H54 (cell line): ENCODE results near the gene INTS2.
"Not testable (repeated sequence)": the region's sequence is repeated elsewhere in the genome, so short reads cannot be mapped to it uniquely, and the experiment has no call there.

Experiments
- DNase-seq: peaks from one replicate; pipeline ENCODE4 v3.0.0; 2011; ENCODE audit warnings: low spot score, mixed read lengths; ENCODE audit not compliant: insufficient read length
- FAIRE-seq: peaks from 3 replicates; lab custom pipeline; 2011; peaks lifted over from hg19 to GRCh38; lab: Jason Lieb, UNC
- POLR2A ChIP-seq: IDR thresholded peaks from 2 replicates; pipeline ENCODE4 v1.6.1; 2011; ENCODE audit warnings: low read depth, mild to moderate bottlenecking, low read length

Gene INTS2

DNA sequence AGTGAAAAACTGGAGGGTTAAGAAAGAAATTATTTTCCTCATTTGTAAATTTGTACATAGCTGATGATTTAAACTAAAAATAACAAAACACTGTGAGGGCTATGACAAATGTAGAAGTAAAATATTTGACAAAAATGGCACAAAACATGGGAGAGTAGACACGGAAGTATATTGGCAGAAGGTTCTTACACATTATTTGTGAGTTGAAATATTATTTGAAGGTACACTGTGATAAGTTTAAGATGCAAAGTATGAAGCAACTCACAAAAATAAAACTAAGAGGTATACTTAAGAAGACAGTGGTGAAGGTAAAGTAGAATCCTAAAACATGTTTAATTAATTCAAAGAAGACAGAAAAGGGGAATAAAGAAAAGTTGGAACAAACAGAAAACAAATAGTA lies 99.1 kb downstream of the INTS2 start:
- no peak for TF ChIP-seq POLR2A

DNA sequence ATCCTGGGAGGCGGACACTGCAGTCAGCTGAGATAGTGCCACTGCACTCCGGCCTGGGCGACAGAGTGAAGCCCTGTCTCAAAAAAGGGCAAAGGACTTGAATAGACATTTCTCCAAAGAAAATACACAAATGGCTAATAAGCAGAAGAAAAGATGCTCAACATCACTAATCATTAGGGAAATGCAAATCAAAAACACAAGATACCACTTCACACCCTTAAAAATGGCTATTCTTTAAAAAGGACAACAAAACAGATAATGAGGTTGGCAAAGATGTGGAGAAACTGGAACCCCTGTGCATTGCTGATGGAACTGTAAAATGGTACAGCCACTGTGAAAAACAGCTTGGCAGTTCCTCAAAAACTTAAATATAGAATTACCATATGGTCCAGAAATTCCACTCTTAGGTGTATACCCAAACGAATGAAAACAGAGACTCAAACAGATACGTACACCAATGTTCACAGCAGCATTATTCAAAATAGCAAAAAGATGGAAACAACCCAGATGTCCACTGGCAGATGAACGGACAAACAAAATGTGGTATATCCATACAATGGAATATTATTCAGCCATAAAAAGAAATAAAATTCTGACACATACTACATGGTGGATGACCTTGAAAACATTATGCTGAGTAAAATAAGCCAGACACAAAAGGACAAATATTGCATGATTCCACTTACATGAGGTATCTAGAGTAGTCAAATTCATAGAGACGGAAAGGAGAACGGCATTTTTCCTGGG lies 100.0 kb downstream of the INTS2 start:
- DNase-seq: no peak

More for the DNA sequence above, 99.1 kb downstream of the INTS2 start:
- no peak for FAIRE-seq
- no peak for DNase-seq

DNA sequence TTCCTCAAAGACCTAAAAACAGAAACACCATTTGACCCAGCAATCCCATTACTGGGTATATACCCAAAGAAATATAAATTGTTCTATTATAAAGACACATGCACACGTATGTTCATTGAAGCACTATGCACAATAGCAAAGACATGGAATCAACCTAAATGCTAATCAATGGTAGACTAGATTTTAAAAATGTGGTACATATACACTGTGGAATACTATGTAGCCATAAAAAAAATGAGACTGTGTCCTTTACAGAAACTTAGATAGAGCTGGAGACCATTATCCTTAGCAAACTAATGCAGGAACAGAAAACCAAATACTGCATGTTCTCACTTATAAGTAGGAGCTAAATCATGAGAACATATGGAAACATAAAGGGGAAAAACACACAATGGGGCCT lies 100.9 kb downstream of the INTS2 start:
- not testable (repeated sequence) for DNase-seq, FAIRE-seq

More for the DNA sequence above, 100.0 kb downstream of the INTS2 start:
- FAIRE-seq: peak; percentile 58
- no peak for TF ChIP-seq POLR2A

DNA sequence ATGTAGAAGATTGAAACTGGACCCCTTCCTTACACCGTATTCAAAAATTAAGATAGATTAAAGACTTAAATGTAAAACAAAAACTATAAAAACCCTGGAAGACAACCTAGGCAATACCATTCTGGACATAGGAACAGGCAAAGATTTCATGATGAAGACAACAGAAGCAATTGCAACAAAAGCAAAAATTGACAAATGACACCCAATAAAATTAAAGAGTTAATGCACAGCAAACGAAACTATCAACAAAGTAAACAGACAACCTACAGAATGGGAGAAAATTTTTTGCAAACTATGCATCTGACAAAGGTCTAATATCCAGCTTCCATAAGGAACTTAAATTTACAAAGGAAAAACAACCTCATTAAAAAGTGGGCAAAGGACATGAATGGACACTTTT lies 101.6 kb downstream of the INTS2 start:
- DNase-seq, FAIRE-seq: not testable (repeated sequence)

DNA sequence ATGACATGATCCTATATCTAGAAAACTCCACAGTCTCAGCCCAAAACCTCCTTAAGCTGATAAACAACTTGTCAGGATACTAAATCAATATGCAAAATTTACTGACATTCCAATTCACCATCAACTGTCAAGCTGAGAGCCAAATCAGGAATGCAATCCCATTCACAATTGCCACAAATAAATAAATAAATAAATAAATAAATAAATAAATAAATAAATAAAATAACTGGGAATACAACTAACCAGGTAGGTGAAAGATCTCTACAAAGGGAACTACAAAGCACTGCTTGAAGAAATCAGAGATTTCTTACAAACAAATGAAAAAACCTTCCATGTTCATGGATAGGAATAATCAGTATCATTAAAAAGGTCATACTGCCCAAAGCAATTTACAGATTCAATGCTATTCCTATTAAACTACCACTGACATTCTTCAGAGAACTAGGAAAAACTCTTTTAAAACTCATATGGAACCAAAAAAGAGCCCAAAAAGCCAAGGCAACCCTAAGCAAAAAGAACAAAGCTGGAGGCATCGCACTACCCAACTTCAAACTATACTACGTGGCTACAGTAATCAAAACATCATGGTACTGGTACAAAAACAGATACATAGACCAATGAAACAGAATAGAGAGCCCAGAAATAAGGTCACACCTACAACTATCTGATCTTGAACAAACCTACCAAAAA lies 102.2 kb downstream of the INTS2 start:
- TF ChIP-seq POLR2A: no peak
- DNase-seq (no peak), FAIRE-seq (no peak)

DNA sequence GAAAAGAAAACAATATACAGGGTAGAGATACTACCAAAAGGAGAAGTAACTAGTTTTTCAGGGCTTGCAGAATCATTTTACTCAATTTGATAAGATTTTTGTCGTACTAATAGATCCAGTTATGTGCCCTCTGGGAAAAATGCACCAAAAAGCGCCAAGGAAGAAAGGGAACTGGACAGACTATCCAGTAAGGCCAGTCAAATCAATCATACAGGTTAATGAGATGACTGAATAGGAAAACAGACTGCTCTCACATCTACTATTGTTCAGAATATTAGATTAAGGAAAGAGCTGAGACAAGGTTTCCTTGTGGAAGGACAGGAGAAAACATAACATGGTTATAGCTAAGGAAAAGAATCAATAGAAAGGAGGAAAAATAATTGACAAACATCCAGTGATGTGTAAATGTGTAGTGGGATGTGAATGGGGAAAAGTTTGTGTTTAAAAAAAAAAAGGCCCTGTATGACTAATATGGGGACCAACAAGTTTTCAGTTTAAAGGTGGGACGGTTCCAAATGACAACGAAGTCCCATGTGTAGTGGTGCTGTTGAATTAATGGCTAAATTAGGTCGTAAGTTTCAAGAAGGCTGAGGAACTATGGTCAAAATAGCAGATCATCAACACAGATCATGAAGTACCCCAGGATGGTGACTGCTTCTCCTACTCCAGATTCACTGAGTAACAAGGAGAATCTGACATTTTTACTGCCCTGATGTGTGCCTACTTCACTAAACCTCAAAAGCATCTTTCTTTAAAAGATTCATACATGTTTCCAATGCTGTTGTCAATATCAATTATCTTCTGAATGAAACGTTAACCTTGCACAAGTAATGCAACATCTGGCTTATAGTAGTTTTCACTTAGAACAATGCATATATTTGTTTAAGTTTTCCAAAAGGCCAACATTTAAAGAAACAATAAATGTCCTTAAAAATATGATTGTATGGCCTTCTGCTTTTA lies 105.2 kb downstream of the INTS2 start:
- FAIRE-seq (peak; percentile 45), DNase-seq (no peak)
- TF ChIP-seq POLR2A: no peak

DNA sequence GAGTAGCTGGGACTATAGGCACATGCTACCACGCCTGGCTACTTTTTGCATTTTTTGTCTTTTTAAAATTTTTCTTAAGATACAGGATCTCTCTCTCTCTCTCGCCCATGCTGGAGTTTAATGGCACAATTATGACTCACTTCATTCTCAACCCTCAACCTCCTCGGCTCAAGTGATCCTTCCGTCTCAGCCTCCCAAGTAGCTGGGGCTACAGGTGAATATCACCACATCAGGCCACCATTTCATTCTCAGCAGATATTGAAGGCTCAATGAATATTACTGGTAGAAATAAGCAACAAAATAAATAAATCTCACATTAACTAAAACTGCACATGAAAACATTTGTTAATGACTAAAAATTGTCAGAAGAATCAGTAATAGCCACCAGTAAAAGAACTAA lies 106.1 kb downstream of the INTS2 start:
- FAIRE-seq: no peak
- no peak for TF ChIP-seq POLR2A
- DNase-seq: no peak

DNA sequence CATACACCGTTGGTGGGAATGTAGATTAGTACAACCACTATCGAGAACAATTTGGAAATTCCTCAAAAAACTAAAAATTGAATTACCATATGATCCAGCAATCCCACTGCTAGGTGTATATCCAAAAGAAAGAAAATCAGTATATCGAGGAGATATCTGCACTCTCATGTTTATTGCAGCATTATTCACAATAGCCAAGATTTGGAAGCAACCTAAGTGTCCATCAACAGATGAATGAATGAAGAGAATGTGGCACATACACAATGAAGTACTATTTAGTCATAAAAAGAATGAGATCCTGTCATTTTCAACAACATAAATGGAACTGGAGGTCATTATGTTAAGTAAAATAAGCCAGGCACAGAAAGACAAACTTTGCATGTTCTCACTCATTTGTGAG lies 108.5 kb downstream of the INTS2 start:
- not testable (repeated sequence) for DNase-seq, FAIRE-seq

DNA sequence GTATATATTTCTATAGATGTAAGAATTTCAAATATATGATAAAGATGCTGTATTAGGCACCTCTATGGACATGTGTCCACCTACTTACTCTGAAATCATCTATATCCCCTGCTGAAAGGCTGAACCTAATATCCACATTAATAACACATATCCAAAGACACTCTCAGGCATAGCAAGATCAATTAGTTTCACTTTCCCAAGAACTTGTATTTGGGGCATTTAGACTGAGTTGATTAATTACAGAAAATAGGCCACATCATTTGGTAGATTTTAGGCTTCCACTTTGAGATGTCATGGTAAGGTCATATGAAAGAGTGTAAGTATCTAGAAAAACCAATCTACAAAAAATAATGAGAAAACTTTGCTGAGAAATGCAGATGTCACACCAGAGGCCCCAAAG lies 109.6 kb downstream of the INTS2 start:
- DNase-seq (no peak), FAIRE-seq (peak; percentile 55)
- TF ChIP-seq POLR2A: no peak

DNA sequence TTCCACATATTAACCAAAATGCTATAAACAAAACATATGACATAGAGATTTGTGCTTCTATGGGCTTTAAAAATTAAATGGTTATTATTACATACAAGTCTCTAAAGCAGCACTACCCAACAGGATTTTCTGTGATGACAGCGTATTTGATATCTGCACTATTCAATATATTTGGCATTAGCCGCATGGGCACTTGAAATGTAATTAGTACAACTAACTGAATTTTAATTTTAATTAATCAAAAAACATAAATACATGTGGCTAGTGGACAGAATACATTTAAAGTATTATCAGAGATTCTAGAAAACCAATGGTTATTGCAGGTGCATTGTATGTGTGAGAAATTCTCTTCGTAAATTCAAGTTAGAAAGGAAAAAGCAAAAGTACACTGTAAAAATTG lies 110.3 kb downstream of the INTS2 start:
- no peak for DNase-seq
- FAIRE-seq: peak; percentile 53
- no peak for TF ChIP-seq POLR2A

DNA sequence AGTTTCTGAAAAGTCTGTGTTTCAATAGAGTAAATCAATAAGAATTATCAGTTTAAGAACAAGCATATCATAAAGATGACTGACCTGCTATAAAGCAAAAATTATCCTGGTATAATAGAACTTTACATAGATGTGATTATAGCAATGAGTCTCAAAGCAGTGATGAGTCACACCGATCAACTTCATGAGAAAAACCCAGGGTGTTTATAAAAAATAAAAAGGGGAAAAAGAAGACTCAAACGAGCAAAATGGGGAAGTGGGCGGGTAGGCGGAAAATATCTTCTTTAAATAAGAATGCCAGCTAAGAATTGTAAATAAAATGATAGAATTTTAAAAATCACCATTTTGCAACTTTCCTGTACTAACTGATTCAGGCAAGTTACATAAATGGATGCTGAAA lies 111.2 kb downstream of the INTS2 start:
- DNase-seq (no peak), FAIRE-seq (no peak)
- no peak for TF ChIP-seq POLR2A

DNA sequence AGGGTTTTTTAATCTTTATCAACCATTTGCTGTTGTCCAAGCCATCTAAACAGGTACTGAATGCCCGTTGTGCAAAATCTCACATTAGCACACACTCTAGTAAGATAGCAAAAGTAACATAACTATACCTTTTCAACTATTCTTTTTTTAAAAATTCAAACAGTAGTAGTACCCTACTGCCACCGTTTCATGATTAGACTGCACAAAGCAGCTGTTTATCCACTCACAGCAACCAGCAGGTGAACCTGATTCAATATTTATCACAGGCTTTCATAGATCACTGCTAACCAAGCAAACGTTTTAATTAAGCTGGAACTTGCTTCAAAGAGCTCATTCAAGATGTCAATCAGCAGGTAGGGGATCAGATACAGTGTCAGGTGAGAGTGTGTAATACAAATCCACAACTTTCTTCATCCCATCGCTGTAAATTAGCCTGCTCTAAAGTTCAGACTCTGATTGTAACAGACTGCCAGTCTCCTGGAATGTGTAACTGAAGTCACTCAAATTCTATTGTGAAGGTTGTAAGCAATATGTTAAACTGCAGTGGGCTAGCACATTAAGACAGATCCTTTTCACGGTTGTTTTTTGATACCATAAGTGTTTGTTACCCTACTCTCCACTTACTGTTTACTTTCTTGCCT lies 111.8 kb downstream of the INTS2 start:
- DNase-seq (no peak), FAIRE-seq (peak; percentile 95)
- no peak for TF ChIP-seq POLR2A
